H1 (cell line): ENCODE results near the gene C2CD3. TPM values are rescaled to one million over a fixed set of nuclear protein-coding genes. Genes with fewer than 3 reads are reported as not detected.

Experiments used
- CTCF ChIA-PET: fragments of 300-600 bp; sonication (Branson Sonifier 250); formaldehyde crosslinking; loops from one replicate; lab custom pipeline; 2021; ENCODE audit not compliant: partially characterized antibody; lab: Charles Lee
- POLR2A ChIA-PET: fragments of 300-600 bp; sonication (Branson Sonifier 250); formaldehyde crosslinking; loops from one replicate; lab custom pipeline; 2021; ENCODE audit warnings: inconsistent platforms; ENCODE audit not compliant: partially characterized antibody; lab: Charles Lee
- DNase-seq, 2 experiments: peaks; one replicate each; pipeline versions ENCODE4 v3.0.0 to v3.0.0-alpha.2; 2010 to 2022; ENCODE audit warnings: low spot score in 2 of 2, low read depth in 1 of 2, mixed read lengths in 1 of 2
- FAIRE-seq: peaks from 2 replicates; lab custom pipeline; 2011; peaks lifted over from hg19 to GRCh38; lab: Jason Lieb, UNC
- H2AFZ ChIP-seq: 2 replicates; pipeline ENCODE4 v1.8.1; 2012; ENCODE audit warnings: low read length, inconsistent platforms
- H2AK5ac ChIP-seq: 2 replicates; pipeline ENCODE4 v1.6.1; 2013; ENCODE audit warnings: low read depth, low read length
- H2BK120ac ChIP-seq: replicated peaks from 2 replicates; pipeline ENCODE3; 2013; ENCODE audit warnings: low read depth, low read length, inconsistent platforms
- H2BK12ac ChIP-seq: 2 replicates; pipeline ENCODE4 v1.6.1; 2013; ENCODE audit warnings: low read depth, low read length
- H2BK15ac ChIP-seq: 2 replicates; pipeline ENCODE4 v1.6.1; 2013; ENCODE audit warnings: low read length
- H2BK20ac ChIP-seq: 2 replicates; pipeline ENCODE4 v1.6.1; 2013; ENCODE audit warnings: low read length
- H2BK5ac ChIP-seq: 2 replicates; pipeline ENCODE4 v1.6.1; 2013; ENCODE audit warnings: low read depth, low read length
- H3K14ac ChIP-seq: 2 replicates; pipeline ENCODE4 v1.6.1; 2013; ENCODE audit warnings: inconsistent platforms; ENCODE audit not compliant: insufficient read length
- H3K18ac ChIP-seq: 2 replicates; pipeline ENCODE4 v1.6.1; 2013; ENCODE audit warnings: low read length; ENCODE audit errors: extremely low read depth
- H3K23ac ChIP-seq: 2 replicates; pipeline ENCODE4 v1.6.1; 2013; ENCODE audit warnings: inconsistent platforms; ENCODE audit not compliant: insufficient read length
- H3K23me2 ChIP-seq: 2 replicates; pipeline ENCODE4 v1.6.1; 2013; ENCODE audit warnings: low read depth, low read length
- H3K27ac ChIP-seq: 2 replicates; pipeline ENCODE4 v1.6.1; 2011; ENCODE audit warnings: low read depth, low read length, inconsistent platforms
- H3K27me3 ChIP-seq, 4 experiments: replicated peaks in 1 of 4; 1 replicate in 1 of 4; 2 replicates in 3 of 4; pipeline versions ENCODE4 v1.6.1 to v1.8.1; 2011 to 2013; ENCODE audit warnings: low read length in 3 of 4, mild to moderate bottlenecking in 3 of 4, inconsistent platforms in 2 of 4, mixed read lengths in 2 of 4, moderate library complexity in 1 of 4; ENCODE audit not compliant: control insufficient read depth in 3 of 4, insufficient read depth in 3 of 4; ENCODE audit errors: extremely low read depth in 1 of 4
- H3K36me3 ChIP-seq, 4 experiments: 2 replicates each; pipeline versions ENCODE4 v1.6.1 to v1.8.1; 2011 to 2013; ENCODE audit warnings: mild to moderate bottlenecking in 4 of 4, low read length in 3 of 4, moderate library complexity in 2 of 4, control low read depth in 1 of 4, inconsistent platforms in 1 of 4; ENCODE audit not compliant: insufficient read depth in 4 of 4, control insufficient read depth in 2 of 4
- H3K4ac ChIP-seq: replicated peaks from 2 replicates; pipeline ENCODE3; 2013; ENCODE audit warnings: low read length, low read depth, mixed read lengths, inconsistent platforms; ENCODE audit not compliant: insufficient read length
- H3K4me1 ChIP-seq, 4 experiments: replicated peaks in 1 of 4; 1 replicate in 1 of 4; 2 replicates in 3 of 4; pipeline versions ENCODE4 v1.6.1 to v1.8.1; 2011 to 2013; ENCODE audit warnings: low read length in 3 of 4, inconsistent platforms in 2 of 4, mixed read lengths in 1 of 4; ENCODE audit not compliant: insufficient read depth in 4 of 4, control insufficient read depth in 3 of 4
- H3K4me2 ChIP-seq, 2 experiments: 2 replicates each; pipeline versions ENCODE4 v1.6.1 to v1.8.1; 2011 to 2013; ENCODE audit warnings: low read depth in 2 of 2, low read length in 2 of 2, control low read depth in 1 of 2, inconsistent platforms in 1 of 2, mild to moderate bottlenecking in 1 of 2; ENCODE audit not compliant: insufficient read depth in 1 of 2
- H3K4me3 ChIP-seq, 4 experiments: fragments of 200-600, 300-600 bp in 1 of 4; sonication (generic), shearing (Covaris generic), sonication (Bioruptor Twin) in 1 of 4; 2 replicates each; pipeline versions ENCODE4 v1.5.1 to v1.8.1; 2011 to 2016; ENCODE audit warnings: low read length in 4 of 4, low read depth in 3 of 4, control low read depth in 2 of 4, inconsistent platforms in 2 of 4, mild to moderate bottlenecking in 2 of 4, mixed read lengths in 1 of 4, moderate library complexity in 1 of 4; ENCODE audit not compliant: insufficient read depth in 2 of 4; ENCODE audit errors: extremely low read depth in 1 of 4
- H3K56ac ChIP-seq: replicated peaks from 2 replicates; pipeline ENCODE3; 2013; ENCODE audit warnings: low read depth, mild to moderate bottlenecking, mixed read lengths, low read length, inconsistent platforms; ENCODE audit not compliant: insufficient read length
- H3K79me1 ChIP-seq: 2 replicates; pipeline ENCODE4 v1.6.1; 2013; ENCODE audit warnings: low read depth, low read length, control low read depth
- H3K79me2 ChIP-seq, 2 experiments: 2 replicates each; pipeline versions ENCODE4 v1.6.1 to v1.8.1; 2012 to 2013; ENCODE audit warnings: low read length in 2 of 2, mild to moderate bottlenecking in 2 of 2, inconsistent platforms in 1 of 2; ENCODE audit not compliant: insufficient read depth in 2 of 2, control insufficient read depth in 1 of 2
- H3K9ac ChIP-seq, 4 experiments: replicated peaks in 1 of 4; 1 replicate in 1 of 4; 2 replicates in 3 of 4; pipeline versions ENCODE4 v1.6.1 to v1.8.1; 2011 to 2013; ENCODE audit warnings: low read depth in 3 of 4, low read length in 3 of 4, control low read depth in 2 of 4, mild to moderate bottlenecking in 2 of 4, moderate library complexity in 2 of 4, inconsistent platforms in 1 of 4; ENCODE audit errors: extremely low read depth in 1 of 4
- H3K9me3 ChIP-seq, 2 experiments: 2 replicates each; pipeline versions ENCODE4 v1.6.1 to v1.8.1; 2012 to 2013; ENCODE audit warnings: mild to moderate bottlenecking in 2 of 2, moderate library complexity in 2 of 2, control low read depth in 1 of 2, inconsistent platforms in 1 of 2, low read depth in 1 of 2, low read length in 1 of 2, mixed read lengths in 1 of 2; ENCODE audit not compliant: insufficient read depth in 2 of 2
- H4K20me1 ChIP-seq, 2 experiments: replicated peaks in 1 of 2; 2 replicates each; pipeline versions ENCODE3 to v1.8.1; 2011 to 2013; ENCODE audit warnings: inconsistent platforms in 2 of 2, low read length in 2 of 2, mild to moderate bottlenecking in 1 of 2; ENCODE audit not compliant: insufficient read depth in 2 of 2, control insufficient read depth in 1 of 2
- H4K5ac ChIP-seq: 2 replicates; pipeline ENCODE4 v1.6.1; 2013; ENCODE audit warnings: low read length, low read depth, mixed read lengths, inconsistent platforms; ENCODE audit not compliant: insufficient read length
- H4K8ac ChIP-seq: 2 replicates; pipeline ENCODE4 v1.8.0; 2013; ENCODE audit warnings: mild to moderate bottlenecking, moderate library complexity, low read length, inconsistent platforms; ENCODE audit not compliant: insufficient read depth; ENCODE audit errors: extremely low read depth
- H4K91ac ChIP-seq: replicated peaks from 2 replicates; pipeline ENCODE3; 2013; ENCODE audit warnings: low read length, mixed read lengths, inconsistent platforms; ENCODE audit not compliant: insufficient read length
- ATF2 ChIP-seq: IDR thresholded peaks from 2 replicates; pipeline ENCODE4 v1.6.1; 2012; ENCODE audit warnings: low read length, inconsistent platforms
- BCL11A ChIP-seq, 2 experiments: IDR thresholded peaks; one replicate each; pipeline ENCODE4 v1.6.1; 2011; ENCODE audit warnings: low read depth in 2 of 2, low read length in 2 of 2, mild to moderate bottlenecking in 2 of 2
- BRCA1 ChIP-seq: IDR thresholded peaks from 2 replicates; pipeline ENCODE4 v1.6.1; 2012; ENCODE audit warnings: low read depth, low read length, improper control_type of control experiment
- CBX8 ChIP-seq: fragments of 300-800, 300-1000 bp; sonication (generic); IDR thresholded peaks from 2 replicates; pipeline ENCODE4 v1.7.1; 2016; ENCODE audit warnings: low read depth, low read length, borderline replicate concordance
- EZH2 ChIP-seq: fragments of 200-600 bp; sonication (generic); IDR thresholded peaks from 2 replicates; pipeline ENCODE4 v1.7.1; 2012; ENCODE audit warnings: low read depth, mild to moderate bottlenecking, moderate library complexity, low read length, inconsistent platforms; ENCODE audit not compliant: severe bottlenecking
- FOSL1 ChIP-seq: IDR thresholded peaks from 2 replicates; pipeline ENCODE4 v1.6.1; 2011; ENCODE audit warnings: mild to moderate bottlenecking, low read depth, low read length, moderate library complexity; ENCODE audit not compliant: insufficient read depth
- JUND ChIP-seq: IDR thresholded peaks from 2 replicates; pipeline ENCODE4 v1.6.1; 2011; ENCODE audit warnings: mild to moderate bottlenecking, improper control_type of control experiment, low read length
- SAP30 ChIP-seq: fragments of 300-600 bp; sonication (generic); IDR thresholded peaks from 2 replicates; pipeline ENCODE4 v1.7.1; 2012; ENCODE audit warnings: low read length, moderate library complexity, mild to moderate bottlenecking, inconsistent platforms; ENCODE audit not compliant: insufficient read depth, insufficient replicate concordance
- WGBS, 2 experiments: shearing (Covaris generic) in 1 of 2; methylation state at CpG; one replicate each; pipeline versions ENCODE4 v1.1.6 to v1.1.7; 2013 to 2015; ENCODE audit warnings: low lambda C conversion rate in 2 of 2, mixed read lengths in 2 of 2, inconsistent platforms in 1 of 2, low coverage in 1 of 2, missing lambda C conversion rate in 1 of 2; ENCODE audit not compliant: insufficient replicate concordance in 2 of 2, insufficient coverage in 1 of 2, insufficient read length in 1 of 2; ENCODE audit errors: extremely low coverage in 1 of 2, missing lambda C conversion rate in 1 of 2; 5-methylcytosine and 5-hydroxymethylcytosine counted together
- polyA plus RNA-seq, 7 experiments: library from polyadenylated mRNA; depleted of rRNA in 3 of 7; stranded (reverse) in 5 of 7; unstranded in 2 of 7; fragments of >200 nt in 5 of 7; fragments of 200-250 nt in 2 of 7; gene quantifications; 1 replicate in 5 of 7; 2 replicates in 1 of 7; 4 replicates in 1 of 7; pipeline versions ENCODE4 v1.2.1 to v1.2.3, GENCODE V29; 2011 to 2013; ENCODE audit warnings: missing spikeins in 2 of 7, mixed read lengths in 2 of 7
- total RNA-seq: library from RNA; stranded (reverse); fragmentation: NEBNext Ultra II Directional; extraction: Animal tissue kit (Norgen Biotek cat#: 25700); gene quantifications from 2 replicates; pipeline ENCODE4 v1.2.1, GENCODE V29; 2021

C2CD3 gene
- total and polyA plus RNA-seq, 2 of the 8 experiments (the other 6 are each of a cell fraction or from before 2014, with no cell fraction given): 11.0 to 29.1 TPM

GRCh38 chr11:74009675-74010305, 161.0 kb downstream of the C2CD3 start:
- Histone ChIP-seq H3K9me3 (no peaks in the 10 kb centered on the region), H2BK15ac (no peak overlapping the region), H3K4me1 (no peaks in the 10 kb centered on the region), H4K8ac (no peak overlapping the region), H3K9ac (no peak overlapping the region), H3K56ac (no peak overlapping the region), H2AFZ (no peak overlapping the region), H3K27me3 (no peaks in the 10 kb centered on the region), H3K27ac (no peak overlapping the region), H3K18ac (no peak overlapping the region), H4K5ac (no peak overlapping the region), H2BK20ac (no peak overlapping the region), H3K4ac (no peak overlapping the region), H4K20me1 (peaks cover 0 to 3% of the 10 kb centered on the region in 2 experiments), H2BK120ac (no peak overlapping the region), H2BK12ac (no peak overlapping the region), H3K23me2 (no peaks in the 10 kb centered on the region), H3K23ac (no peak overlapping the region), H3K4me2 (no peak overlapping the region), H3K79me1 (no peaks in the 10 kb centered on the region; the same call in 1 of the 2 replicates), H2BK5ac (no peak overlapping the region), H3K36me3 (no peaks in the 10 kb centered on the region), H3K14ac (no peak overlapping the region), H2AK5ac (no peak overlapping the region), H4K91ac (no peak overlapping the region), H3K79me2 (no peaks in the 10 kb centered on the region), H3K4me3 (no peak overlapping the region)
- DNase-seq (no peak), FAIRE-seq (no peak)
- ChIA-PET POLR2A (interaction anchor here (2.6 kb wide), 1 partner anchor 9 kb away, joined by 7 read pairs; no protein-coding TSS in a partner anchor), CTCF (no interaction called here)
- 84% methylated on average over 5 of the region's 5 CpGs; no CpG with 5 or more reads in 1 of the 2 experiments for WGBS, 2 experiments
- no peak for TF ChIP-seq BCL11A (IDR thresholded peaks at IDR 0.05; ENCODE audit: low read depth in 2 of 2, low read length in 2 of 2)
- no peak for TF ChIP-seq BRCA1
- TF ChIP-seq EZH2: no peak
- TF ChIP-seq JUND: no peak
- TF ChIP-seq FOSL1: no peak
- TF ChIP-seq SAP30: no peak
- TF ChIP-seq ATF2: no peak
- no peak for TF ChIP-seq CBX8
